K562 (cell line): ENCODE data around the gene RAPGEF5. TPM values are rescaled to one million over a fixed set of nuclear protein-coding genes. Genes with fewer than 3 reads are reported as not detected.

Source experiments
- ATAC-seq: fragments of 200-7000 bp; cut with Tn5 transposase; 3 replicates; pipeline ENCODE4 v1.9.1; 2020; ENCODE audit warnings: moderate library complexity
- BruUV-seq: library from RNA; stranded (reverse); fragments of 400-500 nt; replicated peaks from 2 replicates; lab custom pipeline; 2021; lab: Mats Ljungman, UMichigan
- CTCF ChIA-PET: fragments of 300-600 bp; formaldehyde crosslinking; extraction: SDS; loops from one replicate; lab custom pipeline; 2021; ENCODE audit warnings: low intra/inter-chr PET ratio; lab: Yijun Ruan, JAX
- POLR2A ChIA-PET: fragments of 300-600, 350-650 bp; sonication (Branson Sonifier 250); formaldehyde crosslinking; extraction: SDS; loops from one replicate; lab custom pipeline; 2021; ENCODE audit warnings: antibody characterized with exemption, inconsistent platforms; lab: Yijun Ruan, JAX
- DNase-seq, 4 experiments: peaks; one replicate each; pipeline versions ENCODE4 v3.0.0 to v3.0.0-alpha.2; 2011 to 2018; ENCODE audit warnings: low spot score in 3 of 4, mixed read lengths in 3 of 4; ENCODE audit errors: extremely low read depth in 1 of 4
- FAIRE-seq: peaks from 2 replicates; lab custom pipeline; 2011; peaks lifted over from hg19 to GRCh38; lab: Jason Lieb, UNC
- H2AFZ ChIP-seq: 2 replicates; pipeline ENCODE4 v1.6.0; 2011; ENCODE audit warnings: low read depth, low read length, control low read depth, inconsistent platforms
- H3K27ac ChIP-seq: fragments of 200-600 bp; 3 replicates; pipeline ENCODE4 v1.8.0; 2011; ENCODE audit warnings: low read depth, mild to moderate bottlenecking, control low read depth, inconsistent platforms, low read length, moderate library complexity, mixed read lengths; ENCODE audit errors: extremely low read depth
- H3K27me3 ChIP-seq, 2 experiments: fragments of 300-600 bp in 1 of 2; 2 replicates in 1 of 2; 3 replicates in 1 of 2; pipeline versions ENCODE4 v1.6.0 to v1.8.0; 2011; ENCODE audit warnings: inconsistent platforms in 2 of 2, low read length in 2 of 2, mild to moderate bottlenecking in 1 of 2, mixed read lengths in 1 of 2, moderate library complexity in 1 of 2; ENCODE audit not compliant: control insufficient read depth in 2 of 2, insufficient read depth in 2 of 2
- H3K36me3 ChIP-seq: fragments of 300-600 bp; 3 replicates; pipeline ENCODE4 v1.8.0; 2011; ENCODE audit warnings: mild to moderate bottlenecking, low read length, inconsistent platforms; ENCODE audit not compliant: control insufficient read depth, insufficient read depth
- H3K4me1 ChIP-seq, 2 experiments: fragments of 200-600 bp in 1 of 2; replicated peaks in 1 of 2; 2 replicates in 1 of 2; 3 replicates in 1 of 2; pipeline versions ENCODE4 v1.5.1 to v1.8.0; 2011; ENCODE audit warnings: inconsistent platforms in 2 of 2, low read length in 2 of 2, mild to moderate bottlenecking in 1 of 2, mixed read lengths in 1 of 2, moderate library complexity in 1 of 2; ENCODE audit not compliant: control insufficient read depth in 2 of 2, insufficient read depth in 2 of 2
- H3K4me2 ChIP-seq: 2 replicates; pipeline ENCODE4 v1.6.1; 2011; ENCODE audit warnings: low read length, control low read depth, inconsistent platforms, mixed read lengths; ENCODE audit not compliant: insufficient read depth
- H3K4me3 ChIP-seq: fragments of 200-600 bp; sonication (generic), shearing (Covaris generic); 2 replicates; pipeline ENCODE4 v1.5.1; 2016; ENCODE audit warnings: control low read depth, inconsistent platforms
- H3K79me2 ChIP-seq: fragments of 200-600 bp; 3 replicates; pipeline ENCODE4 v1.8.0; 2011; ENCODE audit warnings: low read length, inconsistent platforms; ENCODE audit not compliant: control insufficient read depth, insufficient read depth
- H3K9ac ChIP-seq, 2 experiments: 2 replicates each; pipeline versions ENCODE4 v1.6.0 to v1.6.1; 2011; ENCODE audit warnings: low read depth in 2 of 2, low read length in 2 of 2, control low read depth in 1 of 2, inconsistent platforms in 1 of 2, mild to moderate bottlenecking in 1 of 2, mixed read lengths in 1 of 2; ENCODE audit not compliant: insufficient read depth in 1 of 2
- H3K9me1 ChIP-seq: one replicate; pipeline ENCODE4 v1.6.0; 2011; ENCODE audit warnings: inconsistent platforms, mild to moderate bottlenecking, low read length, moderate library complexity; ENCODE audit not compliant: control insufficient read depth, insufficient read depth
- H3K9me3 ChIP-seq: replicated peaks from 2 replicates; pipeline ENCODE4 v1.5.1; 2011; ENCODE audit warnings: low read depth, low read length, inconsistent platforms; ENCODE audit not compliant: control insufficient read depth, insufficient read depth
- H4K20me1 ChIP-seq: replicated peaks from 2 replicates; pipeline ENCODE4 v1.6.1; 2011; ENCODE audit warnings: low read length, inconsistent platforms, mixed read lengths; ENCODE audit not compliant: control insufficient read depth, insufficient read depth
- PHB2 ChIP-seq: fragments of 450-650 bp; IDR thresholded peaks from 2 replicates; pipeline ENCODE4 v1.6.1; 2017; ENCODE audit warnings: low read depth
- PRMT5 ChIP-seq: sonication (generic); formaldehyde crosslinking; IDR thresholded peaks from 2 replicates; pipeline ENCODE4 v1.5.0; 2020; ENCODE audit warnings: missing genetic modification reagents
- SRF ChIP-seq, 2 experiments: fragments of 250-450, 450-650 bp in 1 of 2; sonication (Bioruptor Pico) in 1 of 2; sonication (generic) in 1 of 2; formaldehyde crosslinking; IDR thresholded peaks; 2 replicates each; pipeline versions ENCODE4 v1.5.0 to v1.5.1; 2020 to 2022; ENCODE audit warnings: mild to moderate bottlenecking in 1 of 2, missing genetic modification reagents in 1 of 2
- THAP12 ChIP-seq: fragments of 250-450 bp; sonication (Bioruptor Pico); IDR thresholded peaks from 2 replicates; pipeline ENCODE4 v1.9.0; 2021; ENCODE audit warnings: mild to moderate bottlenecking, inconsistent platforms
- TRIM28 ChIP-seq: fragments of 450-650 bp; IDR thresholded peaks from 2 replicates; pipeline ENCODE4 v1.6.1; 2017
- ZNF282 ChIP-seq: sonication (generic); formaldehyde crosslinking; IDR thresholded peaks from 2 replicates; pipeline ENCODE4 v1.8.1; 2023; ENCODE audit warnings: missing genetic modification reagents
- ZNF507 ChIP-seq: conservative IDR thresholded peaks from 2 replicates; pipeline ENCODE4 v1.6.1; 2017; ENCODE audit warnings: missing genetic modification characterization, missing compliant biosample characterization
- ZSCAN29 ChIP-seq: fragments of 450-650 bp; IDR thresholded peaks from 2 replicates; pipeline ENCODE4 v1.6.1; 2017
- WGBS: fragments of 100-300 bp; shearing (Covaris generic); methylation state at CpG from one replicate; pipeline ENCODE4 v1.1.6; 2016; ENCODE audit warnings: low coverage, mixed read lengths; ENCODE audit not compliant: insufficient coverage; ENCODE audit errors: missing lambda C conversion rate; 5-methylcytosine and 5-hydroxymethylcytosine counted together
- in situ Hi-C: fragments of 300-500 bp; cut with MboI; formaldehyde crosslinking; loops from 4 replicates; pipeline ENCODE4 v1.15.0; 2018; ENCODE audit warnings: inconsistent platforms, mixed read lengths
- intact Hi-C: fragments of 100-400 bp; cut with micrococcal nuclease; formaldehyde crosslinking; loops from 2 replicates; pipeline ENCODE4 v1.14.2; 2022
- polyA plus RNA-seq, 8 experiments: library from polyadenylated mRNA; depleted of rRNA in 4 of 8; stranded (reverse) in 5 of 8; unstranded in 3 of 8; fragments of >200 nt; fragmentation: Nextera tagmentation in 2 of 8; fragmentation: Illumina TruSeq in 1 of 8; extraction: Ambion mirVana in 2 of 8; extraction: Trizol in 1 of 8; gene quantifications; 2 replicates each; pipeline versions ENCODE4 v1.2.1 to v1.2.3, GENCODE V29; 2011 to 2014; ENCODE audit warnings: inconsistent platforms in 1 of 8, missing spikeins in 1 of 8
- total RNA-seq, 7 experiments: library from RNA; depleted of rRNA in 6 of 7; stranded (reverse); fragments of >200 nt in 6 of 7; fragmentation: Illumina TruSeq in 2 of 7; extraction: Trizol in 2 of 7; gene quantifications; 2 replicates each; pipeline versions ENCODE4 v1.2.1 to v1.2.3, GENCODE V29; 2011 to 2021; ENCODE audit warnings: low replicate concordance in 1 of 7

RAPGEF5 gene
- total and polyA plus RNA-seq, 9 of the 15 experiments (the other 6 are each of a cell fraction or from before 2014, with no cell fraction given) = 0.39 to 2.0 (median 1.1) TPM

GRCh38 chr7:22094413-22095342, 262.3 kb downstream of the RAPGEF5 start (continued):
- TF ChIP-seq THAP12 (CRISPR knock-in tag) (no peak), ZNF282 (CRISPR knock-in tag) (no peak), ZSCAN29 (no peak), PHB2 (no peak)
- TF ChIP-seq, all 486 proteins: peak for 31

DNA sequence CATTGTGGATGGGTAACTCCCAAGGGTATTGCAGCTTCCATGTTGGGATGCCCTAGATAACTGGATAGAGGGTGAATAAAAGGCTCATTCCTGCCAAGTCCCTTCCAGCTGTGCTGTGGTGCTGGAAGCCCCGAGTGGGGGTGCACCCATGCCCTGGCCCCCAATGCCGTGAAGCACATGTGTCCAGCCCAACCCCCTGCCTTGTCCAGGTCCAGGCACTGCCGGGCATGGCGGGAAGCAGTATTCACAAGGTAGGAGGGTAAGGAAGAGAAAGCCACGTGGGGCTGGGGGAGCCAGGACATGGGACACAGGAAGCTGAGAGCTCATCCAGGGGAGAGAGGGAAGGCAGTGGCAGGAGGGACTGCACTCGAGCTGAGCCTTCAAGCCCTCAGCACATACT, 263.0 kb downstream of the RAPGEF5 start:
- Histone ChIP-seq H3K9me3 (peaks cover 2% of the 10 kb centered on the region; the same call in 1 of the 2 replicates), H3K27ac (no peak overlapping the region), H3K4me3 (no peak overlapping the region), H3K36me3 (no peaks in the 10 kb centered on the region), H3K4me2 (no peak overlapping the region), H4K20me1 (no peaks in the 10 kb centered on the region), H3K9ac (no peak overlapping the region), H3K9me1 (no peaks in the 10 kb centered on the region), H3K79me2 (no peaks in the 10 kb centered on the region), H3K27me3 (no peaks in the 10 kb centered on the region), H3K4me1 (peaks cover 6% of the 10 kb centered on the region in 2 experiments; a peak in 4 of 5 replicates), H2AFZ (no peak overlapping the region)
- ChIA-PET POLR2A (interaction anchor here (0.6 kb wide), 1 partner anchor 157 kb away, joined by 3 read pairs; no protein-coding TSS in a partner anchor), CTCF (no interaction called here)
- ATAC-seq (no peak), FAIRE-seq (no peak), DNase-seq (no peak)
- TF ChIP-seq PRMT5 (no peak), SRF (CRISPR knock-in tag; IDR thresholded peaks at IDR 0.05) (no peak), ZNF507 (tag) (no peak), TRIM28 (no peak)
- WGBS = 7% methylated on average over 6 of the region's 6 CpGs
- in situ Hi-C loops (no loop called here), intact Hi-C loops (no loop called here)
- BruUV-seq = no TSS peak
